GM19351 (cell line): ENCODE data around the gene DYRK2.

Experiments
- ATAC-seq: cut with Tn5 transposase; IDR thresholded peaks from one replicate; pipeline ENCODE4 v1.9.1; 2021; ENCODE audit warnings: mild to moderate bottlenecking, moderate library complexity; ENCODE audit not compliant: unreplicated experiment

DYRK2 gene

GRCh38 chr12:67648521-67649260, at the start of gene DYRK2:
Gene DYRK2, plus strand, starts transcription at chr12:67648745. Its CDS starts 389 bp downstream, at chr12:67649134.
- ATAC-seq, result peak; percentile 46

GRCh38 chr12:67599691-67600090, 48.9 kb upstream of the DYRK2 start:
- no peak for ATAC-seq

- no peak for ATAC-seq
Observed at GRCh38 chr12:67601126-67601525, 47.4 kb upstream of the DYRK2 start.

GRCh38 chr12:67609226-67609870, 39.2 kb upstream of the DYRK2 start:
- no peak for ATAC-seq

GRCh38 chr12:67613040-67613439, 35.5 kb upstream of the DYRK2 start:
- ATAC-seq, result no peak

- no peak for ATAC-seq
Observed at GRCh38 chr12:67617629-67618028, 30.9 kb upstream of the DYRK2 start.

- no peak for ATAC-seq
Observed at GRCh38 chr12:67618303-67618702, 30.2 kb upstream of the DYRK2 start.

- no peak for ATAC-seq
Observed at GRCh38 chr12:67621112-67621511, 27.4 kb upstream of the DYRK2 start.

GRCh38 chr12:67621926-67622325, 26.6 kb upstream of the DYRK2 start:
- ATAC-seq, result no peak

GRCh38 chr12:67623259-67623658, 25.3 kb upstream of the DYRK2 start:
- ATAC-seq, result no peak

- ATAC-seq, result no peak
Observed at GRCh38 chr12:67624355-67624754, 24.2 kb upstream of the DYRK2 start.

GRCh38 chr12:67625004-67625403, 23.5 kb upstream of the DYRK2 start:
- no peak for ATAC-seq

GRCh38 chr12:67626156-67626555, 22.4 kb upstream of the DYRK2 start:
- ATAC-seq, result no peak

GRCh38 chr12:67630373-67631088, 18.0 kb upstream of the DYRK2 start:
- ATAC-seq, result peak; percentile 98

GRCh38 chr12:67632005-67632404, 16.5 kb upstream of the DYRK2 start:
- no peak for ATAC-seq

GRCh38 chr12:67633024-67633610, 15.4 kb upstream of the DYRK2 start:
- ATAC-seq, result no peak

- no peak for ATAC-seq
Observed at GRCh38 chr12:67633708-67634107, 14.8 kb upstream of the DYRK2 start.

- no peak for ATAC-seq
Observed at GRCh38 chr12:67634303-67634761, 14.2 kb upstream of the DYRK2 start.

- ATAC-seq, result no peak
Observed at GRCh38 chr12:67637718-67638117, 10.8 kb upstream of the DYRK2 start.

GRCh38 chr12:67638694-67639093, 9.9 kb upstream of the DYRK2 start:
- ATAC-seq, result no peak

GRCh38 chr12:67640863-67641262, 7.7 kb upstream of the DYRK2 start:
- ATAC-seq, result no peak
